ENCODE data around the gene POU2AF3. TPM values are rescaled to one million over a fixed set of nuclear protein-coding genes. Genes with fewer than 3 reads are reported as not detected.

POU2AF3 gene
- total RNA-seq, 1 experiment from 2014 or later: not detected

DNA sequence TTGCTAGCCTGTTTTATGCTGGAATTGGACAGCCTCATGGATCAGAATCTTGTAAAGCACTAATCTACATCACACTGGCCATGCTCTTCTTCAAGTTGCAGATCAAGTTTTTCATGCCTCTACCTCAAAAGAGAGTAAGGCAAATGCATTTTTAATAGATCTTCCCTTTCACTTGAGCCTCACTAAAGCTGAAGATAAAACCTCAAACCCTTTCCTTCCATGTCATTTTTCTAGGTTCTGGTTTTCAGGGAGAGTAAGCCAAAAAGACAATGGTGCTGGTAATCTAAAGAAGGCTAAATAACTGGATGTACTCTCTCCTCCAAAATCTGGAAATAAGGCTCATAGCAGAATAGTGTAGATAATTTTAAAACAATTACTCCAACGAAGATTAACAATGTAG is 52.5 kb downstream of the POU2AF3 start (continued):
- TF ChIP-seq POLR2AphosphoS5 (IDR thresholded peaks at IDR 0.05; ENCODE audit: low read depth, low read length) (no peak), YY1 (IDR thresholded peaks at IDR 0.05; ENCODE audit: extremely low read depth, insufficient replicate concordance, low read depth, low read length) (no peak), EZH2 (IDR thresholded peaks at IDR 0.05) (no peak), ZNF274 (IDR thresholded peaks at IDR 0.05; ENCODE audit: low read depth, low read length) (no peak), SP1 (IDR thresholded peaks at IDR 0.05; ENCODE audit: low read depth) (no peak)

DNA sequence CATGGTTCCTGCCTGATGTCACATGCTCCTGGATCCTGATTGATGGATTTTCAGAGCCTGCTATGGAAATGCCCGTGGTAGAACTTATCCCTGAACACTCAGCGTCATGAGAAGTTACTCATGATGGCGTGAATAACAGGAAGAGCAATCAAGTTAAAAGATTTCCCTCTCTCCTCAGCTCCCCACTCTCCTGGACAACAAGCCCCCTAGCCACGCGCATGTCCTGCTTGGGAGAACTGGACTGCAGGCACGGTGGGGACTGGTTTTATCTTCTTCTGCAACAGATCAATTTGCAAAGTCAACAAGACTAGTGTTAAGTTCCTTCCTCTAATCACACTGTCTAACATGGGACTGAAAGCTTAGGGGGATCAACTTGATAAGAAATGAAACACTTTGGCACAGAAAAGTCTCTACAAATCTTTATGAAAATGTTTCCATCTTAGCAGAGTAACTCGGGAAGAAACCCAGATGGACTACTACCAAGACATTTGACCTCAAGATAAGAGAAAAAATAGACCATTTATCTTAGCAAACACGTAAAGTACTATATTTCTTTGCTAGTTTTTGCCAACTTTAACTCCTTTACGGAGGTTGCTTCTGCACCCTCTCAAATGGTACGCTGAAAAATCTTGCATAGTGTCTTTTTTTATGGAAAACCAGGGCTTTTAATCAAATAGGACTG is 53.2 kb downstream of the POU2AF3 start:
- ChIA-PET POLR2A (no interaction called here), RAD21 (ENCODE audit: low non-redundant PET in 1 of 2, low total read pairs in 2 of 2, uncharacterized antibody in 2 of 2, unreplicated experiment in 2 of 2) (no interaction called here), CTCF (no interaction called here)
- Histone ChIP-seq H3K9me3 (ENCODE audit: control insufficient read depth in 1 of 2, insufficient read depth in 1 of 2, low read depth in 1 of 2, low read length in 2 of 2) (no peaks in the 10 kb centered on the region), H3K4me1 (ENCODE audit: control insufficient read depth in 1 of 2, insufficient read depth in 2 of 2, low read length in 2 of 2) (no peaks in the 10 kb centered on the region), H3K4me3 (replicated peaks in 1 of 2; ENCODE audit: low read depth in 1 of 2, low read length in 2 of 2) (no peak overlapping the region), H3K36me3 (ENCODE audit: control insufficient read depth in 1 of 2, insufficient read depth in 2 of 2, low read length in 2 of 2) (no peaks in the 10 kb centered on the region), H3K27me3 (ENCODE audit: insufficient read depth, low read length) (peaks cover 11% of the 10 kb centered on the region; the same call in 1 of the 2 replicates), H4K20me1 (ENCODE audit: insufficient read depth) (no peaks in the 10 kb centered on the region), H3K9ac (ENCODE audit: low read length) (no peak overlapping the region), H3K9me2 (ENCODE audit: insufficient read depth) (no peaks in the 10 kb centered on the region), H2AFZ (ENCODE audit: low read depth, low read length, poor library complexity, severe bottlenecking) (no peak overlapping the region), H3K4me2 (ENCODE audit: low read length) (no peak overlapping the region), H3K27ac (ENCODE audit: low read depth, low read length) (no peak overlapping the region), H3K79me2 (ENCODE audit: insufficient read depth, low read length) (no peaks in the 10 kb centered on the region)
- DNase-seq (ENCODE audit: low read depth, low spot score) (no peak), ATAC-seq (no peak)
- intact Hi-C loops (cut with micrococcal nuclease): no loop called here
- BruUV-seq (replicated peaks): no TSS peak
- TF ChIP-seq EZH2phosphoT487 (IDR thresholded peaks at IDR 0.05; ENCODE audit: borderline replicate concordance): no peak
- TF ChIP-seq SIN3A (IDR thresholded peaks at IDR 0.05; ENCODE audit: low read depth): no peak
- TF ChIP-seq, protein P1, sequence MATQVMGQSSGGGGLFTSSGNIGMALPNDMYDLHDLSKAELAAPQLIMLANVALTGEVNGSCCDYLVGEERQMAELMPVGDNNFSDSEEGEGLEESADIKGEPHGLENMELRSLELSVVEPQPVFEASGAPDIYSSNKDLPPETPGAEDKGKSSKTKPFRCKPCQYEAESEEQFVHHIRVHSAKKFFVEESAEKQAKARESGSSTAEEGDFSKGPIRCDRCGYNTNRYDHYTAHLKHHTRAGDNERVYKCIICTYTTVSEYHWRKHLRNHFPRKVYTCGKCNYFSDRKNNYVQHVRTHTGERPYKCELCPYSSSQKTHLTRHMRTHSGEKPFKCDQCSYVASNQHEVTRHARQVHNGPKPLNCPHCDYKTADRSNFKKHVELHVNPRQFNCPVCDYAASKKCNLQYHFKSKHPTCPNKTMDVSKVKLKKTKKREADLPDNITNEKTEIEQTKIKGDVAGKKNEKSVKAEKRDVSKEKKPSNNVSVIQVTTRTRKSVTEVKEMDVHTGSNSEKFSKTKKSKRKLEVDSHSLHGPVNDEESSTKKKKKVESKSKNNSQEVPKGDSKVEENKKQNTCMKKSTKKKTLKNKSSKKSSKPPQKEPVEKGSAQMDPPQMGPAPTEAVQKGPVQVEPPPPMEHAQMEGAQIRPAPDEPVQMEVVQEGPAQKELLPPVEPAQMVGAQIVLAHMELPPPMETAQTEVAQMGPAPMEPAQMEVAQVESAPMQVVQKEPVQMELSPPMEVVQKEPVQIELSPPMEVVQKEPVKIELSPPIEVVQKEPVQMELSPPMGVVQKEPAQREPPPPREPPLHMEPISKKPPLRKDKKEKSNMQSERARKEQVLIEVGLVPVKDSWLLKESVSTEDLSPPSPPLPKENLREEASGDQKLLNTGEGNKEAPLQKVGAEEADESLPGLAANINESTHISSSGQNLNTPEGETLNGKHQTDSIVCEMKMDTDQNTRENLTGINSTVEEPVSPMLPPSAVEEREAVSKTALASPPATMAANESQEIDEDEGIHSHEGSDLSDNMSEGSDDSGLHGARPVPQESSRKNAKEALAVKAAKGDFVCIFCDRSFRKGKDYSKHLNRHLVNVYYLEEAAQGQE (IDR thresholded peaks at IDR 0.05; ENCODE audit: low read depth): no peak
- TF ChIP-seq, protein P2, sequence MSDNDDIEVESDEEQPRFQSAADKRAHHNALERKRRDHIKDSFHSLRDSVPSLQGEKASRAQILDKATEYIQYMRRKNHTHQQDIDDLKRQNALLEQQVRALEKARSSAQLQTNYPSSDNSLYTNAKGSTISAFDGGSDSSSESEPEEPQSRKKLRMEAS (IDR thresholded peaks at IDR 0.05): no peak

Data from HCT116 (cell line).